GM21423 (cell line): ENCODE results near the gene EFCAB8.

ENCODE experiments used
- ATAC-seq: cut with Tn5 transposase; IDR thresholded peaks from one replicate; pipeline ENCODE4 v1.9.1; 2021; ENCODE audit warnings: mild to moderate bottlenecking, moderate library complexity; ENCODE audit not compliant: unreplicated experiment

The EFCAB8 gene, protein sequence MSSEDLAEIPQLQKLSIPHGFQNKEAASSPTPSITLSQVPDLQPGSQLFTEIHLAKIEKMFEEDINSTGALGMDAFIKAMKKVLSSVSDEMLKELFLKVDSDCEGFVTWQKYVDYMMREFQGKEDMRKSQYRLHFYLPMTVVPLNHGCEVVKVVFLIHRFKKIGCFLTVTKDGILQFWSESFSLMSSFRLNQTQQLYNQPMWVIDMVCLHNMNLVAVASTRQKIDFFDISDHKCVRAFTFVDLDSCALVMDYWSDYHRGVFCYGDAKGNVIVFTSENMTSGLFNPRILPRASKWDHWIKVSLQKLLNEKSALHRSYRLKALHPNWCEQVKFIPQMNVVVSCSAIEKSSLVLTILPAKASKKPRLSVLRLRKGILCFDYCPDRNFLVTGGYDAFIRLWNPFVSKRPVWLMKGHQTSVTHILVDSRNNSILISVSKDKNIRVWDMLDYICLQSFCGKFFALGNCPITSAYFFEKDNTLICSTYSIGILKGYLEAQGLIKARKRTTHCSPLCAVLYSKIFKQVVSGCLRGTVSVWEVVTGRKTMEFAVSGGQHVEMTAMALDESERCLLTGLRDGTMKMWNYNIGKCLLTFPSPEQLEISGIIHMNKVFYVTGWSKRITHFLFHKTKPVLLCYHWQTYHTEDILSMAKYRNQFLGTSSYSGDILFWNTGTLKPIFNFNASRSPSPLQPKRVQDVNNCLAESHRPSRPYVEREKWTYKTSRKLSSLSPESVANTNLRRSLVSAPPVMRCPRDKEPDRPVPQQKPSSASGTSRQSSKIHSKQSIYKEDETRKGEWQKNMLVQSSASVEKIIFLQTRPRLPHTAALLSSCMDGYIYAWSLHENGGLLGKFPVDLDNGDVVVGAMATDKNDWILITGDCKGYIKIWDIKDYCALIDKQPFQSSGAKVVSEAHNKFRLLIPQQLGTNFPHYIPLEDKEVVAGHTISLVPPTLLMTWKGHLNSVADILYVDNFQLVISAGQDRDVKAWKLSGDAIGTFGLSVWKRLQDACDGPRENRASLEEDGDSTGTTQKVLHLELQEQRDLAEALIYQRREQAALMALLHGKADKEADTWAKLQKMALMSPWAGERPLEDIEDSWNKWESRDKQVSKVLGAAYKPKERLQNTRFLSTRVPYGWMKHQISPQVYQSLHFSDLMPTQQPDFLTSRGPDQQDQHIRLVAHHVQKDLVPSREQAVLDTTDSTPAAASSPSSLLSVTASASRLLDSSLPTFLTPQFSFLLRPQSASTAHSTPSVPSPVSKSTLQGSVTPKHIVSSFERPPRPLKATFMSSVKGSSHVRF

DNA sequence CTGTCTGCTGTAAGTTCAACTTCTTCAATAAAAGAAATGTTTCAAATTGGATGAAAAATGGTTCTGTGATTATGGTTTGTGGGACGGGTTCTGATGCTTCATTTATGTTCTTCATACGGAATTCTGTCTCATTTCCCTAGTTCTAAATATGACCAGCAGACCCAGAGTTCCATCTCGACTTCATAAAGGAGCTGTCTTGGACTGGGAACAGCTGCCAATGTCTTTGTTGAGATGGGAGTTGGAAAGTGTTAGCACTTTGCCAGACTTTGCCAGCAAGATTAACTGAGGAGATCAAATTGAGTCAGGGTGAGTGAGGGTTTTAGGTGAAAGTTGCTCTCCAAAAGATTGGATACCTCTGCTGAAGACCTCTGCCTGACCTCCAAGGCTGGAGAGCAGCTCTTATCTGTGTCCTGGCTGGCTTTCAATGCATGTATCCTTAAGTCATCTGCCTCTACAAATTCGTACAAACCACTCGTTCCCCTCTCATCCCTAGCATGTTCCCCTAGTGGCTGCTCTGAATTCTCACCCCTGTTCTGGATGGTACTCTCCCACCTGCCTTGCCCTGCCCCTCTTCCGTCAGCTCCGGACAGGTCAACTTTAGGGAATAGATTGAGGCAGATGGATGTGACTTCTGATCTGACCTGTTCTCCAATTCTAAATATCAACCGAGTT is at the start of gene EFCAB8:
Gene EFCAB8, plus strand, starts transcription at position 223 of the 672 bp plus-strand sequence. CDS start 4,870 bp downstream, outside the sequence.
- no peak for ATAC-seq

DNA sequence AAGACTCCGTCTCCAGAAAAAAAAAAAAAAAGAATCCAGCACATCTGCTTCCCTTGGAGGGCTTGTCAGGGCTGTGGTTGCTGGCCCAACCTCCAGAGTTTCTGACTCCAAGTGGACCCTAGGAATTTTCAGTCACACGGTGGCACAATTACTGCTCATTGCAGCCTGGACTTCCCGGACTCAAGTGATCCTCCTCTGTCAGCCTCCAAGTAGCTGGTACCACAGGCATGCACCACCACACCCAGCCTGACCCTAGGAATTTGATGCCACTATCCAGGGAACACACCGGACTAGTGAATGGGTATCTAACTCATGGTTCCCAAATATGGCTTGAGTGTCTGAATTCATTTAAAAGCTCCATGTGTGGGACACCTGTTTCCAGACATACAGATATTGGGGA is 48.8 kb upstream of the EFCAB8 start:
- no peak for ATAC-seq

DNA sequence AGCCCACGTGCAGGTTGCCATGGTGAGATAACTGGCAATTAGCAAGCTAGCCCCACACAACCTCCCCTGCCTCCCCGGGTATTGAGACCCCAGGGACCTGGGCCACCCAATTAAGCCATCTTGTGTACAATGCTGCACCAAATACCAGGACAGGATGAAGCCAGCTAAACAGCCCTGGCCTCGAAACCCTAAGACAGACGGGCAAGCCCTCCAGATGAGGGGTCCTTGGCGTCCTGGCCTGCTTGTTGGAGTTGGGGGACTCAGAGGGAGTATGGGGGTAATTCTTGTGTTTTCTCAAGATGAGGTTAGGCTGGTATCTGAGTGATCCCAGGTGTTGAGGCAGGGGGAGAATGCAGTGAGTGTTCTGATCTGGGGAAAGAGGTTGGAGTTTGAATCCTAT is 47.8 kb upstream of the EFCAB8 start:
- no peak for ATAC-seq

DNA sequence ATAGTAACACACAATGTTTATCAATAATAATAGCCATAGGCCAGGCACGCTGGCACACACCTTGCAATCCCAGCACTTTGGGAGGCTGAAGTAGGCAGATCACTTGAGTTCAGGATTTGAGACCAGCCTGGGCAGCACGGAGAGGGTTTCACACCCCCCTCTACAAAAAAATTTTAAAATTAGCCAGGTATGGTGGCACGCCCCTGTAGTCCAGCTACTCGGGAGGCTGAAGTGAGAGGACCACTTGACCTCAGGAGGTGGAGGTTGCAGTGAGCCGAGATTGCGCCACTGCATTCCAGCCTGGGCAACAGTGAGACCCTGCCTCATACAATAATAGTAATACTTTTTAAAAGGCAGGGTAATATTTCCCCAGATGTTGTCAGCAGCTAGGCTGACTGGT is 46.8 kb upstream of the EFCAB8 start:
- no peak for ATAC-seq

DNA sequence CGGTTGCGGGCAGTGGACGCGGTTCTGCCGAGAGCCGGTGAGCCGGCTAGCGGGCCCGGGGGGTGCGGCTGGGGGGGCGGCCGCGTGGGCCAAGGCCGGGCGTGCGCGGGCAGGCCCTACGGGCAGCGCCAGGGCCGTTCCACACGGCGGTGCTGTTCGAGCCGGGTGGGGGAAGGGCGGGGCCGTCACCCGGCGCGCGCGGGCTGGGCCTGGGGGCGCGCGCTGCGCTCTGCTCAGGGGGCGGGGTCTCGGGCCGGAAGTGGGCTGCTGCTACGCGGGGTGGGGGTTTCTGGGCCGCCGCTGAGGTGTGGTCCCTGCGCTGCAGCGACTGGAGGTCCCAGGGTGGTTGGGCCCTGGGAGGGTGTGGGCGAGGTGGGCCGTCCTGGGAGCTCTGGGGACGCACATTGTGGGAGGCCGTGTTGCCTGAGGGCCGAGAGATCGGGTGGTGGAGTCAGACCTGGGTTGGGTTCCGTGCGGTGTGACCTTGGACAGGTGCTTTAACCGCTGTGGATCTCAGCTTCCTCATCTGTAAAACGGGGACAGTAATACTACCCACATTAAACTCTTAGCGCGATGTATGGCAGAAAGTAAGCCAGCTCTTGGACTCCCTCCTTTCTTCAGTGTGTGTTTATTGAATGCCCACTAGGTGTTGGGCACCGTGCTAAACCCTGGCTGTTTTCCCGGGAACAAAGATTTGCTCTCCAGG is 38.6 kb upstream of the EFCAB8 start:
- peak; percentile 67 for ATAC-seq

DNA sequence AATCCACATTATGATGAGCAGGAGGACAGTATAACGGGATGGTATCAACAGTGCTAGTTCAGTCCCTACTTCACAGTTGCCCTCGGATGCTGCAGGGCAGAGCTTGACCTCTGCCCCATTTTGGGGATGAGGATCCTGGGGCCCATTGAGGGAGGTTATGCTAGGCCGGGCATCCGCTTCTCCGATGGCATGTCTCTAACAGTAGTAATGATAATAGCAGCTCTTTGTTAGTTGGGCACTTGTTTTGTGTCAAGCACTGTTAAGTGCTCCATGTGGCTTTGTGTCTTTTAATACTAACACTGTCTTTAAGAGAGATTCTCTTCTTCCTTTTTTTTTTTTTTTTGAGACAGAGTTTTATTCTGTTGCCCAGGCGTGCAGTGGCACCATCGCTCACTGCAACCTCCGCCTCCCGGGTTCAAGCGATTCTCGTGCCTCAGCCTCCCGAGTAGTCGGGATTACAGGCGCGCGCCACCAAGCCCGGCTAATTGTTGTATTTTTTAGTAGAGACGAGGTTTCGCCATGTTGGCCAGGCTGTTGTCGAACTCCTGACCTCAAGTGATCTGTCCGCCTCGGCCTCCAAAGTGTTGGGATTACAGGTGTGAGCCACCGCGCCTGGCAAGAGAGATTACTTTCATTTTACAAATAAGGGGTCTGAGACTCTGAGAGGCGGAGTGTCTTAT is 37.9 kb upstream of the EFCAB8 start:
- ATAC-seq = no peak

DNA sequence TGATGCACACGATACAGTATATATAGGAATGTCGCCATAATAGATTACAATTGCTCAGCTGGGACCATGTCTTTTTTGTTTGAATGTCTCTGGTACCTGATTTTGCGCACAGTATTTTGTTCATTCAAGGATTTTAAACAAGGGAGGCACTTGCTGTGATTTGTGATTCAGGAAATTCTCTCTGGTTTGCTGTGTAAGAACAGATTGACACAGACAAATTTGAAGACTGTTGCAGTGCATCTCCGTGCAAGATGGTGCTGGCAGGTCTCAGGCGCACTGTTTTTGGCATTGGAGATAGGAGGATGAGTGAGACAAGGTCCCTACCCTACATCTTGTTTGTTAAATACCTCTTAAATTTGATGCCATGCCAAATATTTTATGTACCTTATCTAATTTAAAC is 36.5 kb upstream of the EFCAB8 start:
- no peak for ATAC-seq

DNA sequence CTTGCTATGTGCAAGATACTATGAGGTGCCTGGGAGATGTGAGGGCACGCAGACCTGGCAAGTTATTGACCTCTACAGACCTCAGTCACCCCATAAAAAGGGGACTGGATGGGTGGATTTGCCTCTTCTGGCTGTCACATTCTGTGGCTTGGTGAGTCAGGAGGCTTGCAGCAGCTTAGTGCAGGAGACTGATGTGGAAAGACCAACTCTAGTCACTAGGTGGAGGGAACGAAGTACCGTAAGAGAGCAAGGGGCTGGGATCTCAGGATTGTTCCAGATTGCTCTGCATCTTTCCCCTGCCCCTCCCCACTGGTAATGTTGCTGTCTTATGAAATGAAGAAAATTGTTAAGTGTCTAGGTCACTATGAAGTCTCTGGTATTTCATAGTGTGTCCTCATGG is 35.6 kb upstream of the EFCAB8 start:
- ATAC-seq = no peak

DNA sequence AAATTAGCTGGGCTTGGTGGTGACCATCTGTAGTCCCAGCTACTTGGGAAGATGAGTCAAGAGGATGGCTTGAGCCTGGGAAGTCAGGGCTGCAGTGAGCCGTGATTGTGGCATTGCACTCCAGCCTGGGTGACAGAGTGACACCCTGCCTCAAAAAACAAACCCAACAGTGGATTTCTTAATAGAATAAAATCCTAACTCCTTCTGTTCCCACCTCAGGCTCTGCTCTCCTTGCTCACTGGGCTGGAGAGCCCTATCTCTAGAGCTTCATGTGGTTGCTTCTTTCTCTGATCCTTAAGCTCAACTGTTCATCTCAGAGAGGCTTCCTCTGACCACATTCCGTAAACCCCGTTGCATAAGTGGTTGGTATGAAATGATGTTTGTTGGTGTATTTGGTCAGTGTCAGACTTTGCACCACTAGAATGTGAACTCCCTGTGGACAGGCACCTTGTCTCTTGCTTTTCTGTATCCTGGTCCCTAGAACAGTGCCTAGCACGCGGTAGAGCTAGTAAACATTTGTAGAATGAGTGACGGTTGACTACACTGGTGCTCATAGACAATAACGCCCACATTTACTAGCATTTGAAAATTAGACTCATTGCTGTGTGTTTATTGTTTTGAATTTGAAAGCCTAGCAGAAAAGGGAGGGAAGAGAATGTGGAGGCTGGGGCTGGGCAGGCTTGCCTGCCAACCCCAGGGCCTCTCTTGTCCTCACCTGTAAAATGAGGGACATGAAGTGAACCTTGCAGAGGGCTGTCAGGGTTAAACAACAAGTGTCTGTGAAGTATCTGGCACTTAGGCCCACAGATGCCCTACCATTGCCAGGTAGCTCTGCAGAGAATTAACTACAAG is 34.8 kb upstream of the EFCAB8 start:
- no peak for ATAC-seq

DNA sequence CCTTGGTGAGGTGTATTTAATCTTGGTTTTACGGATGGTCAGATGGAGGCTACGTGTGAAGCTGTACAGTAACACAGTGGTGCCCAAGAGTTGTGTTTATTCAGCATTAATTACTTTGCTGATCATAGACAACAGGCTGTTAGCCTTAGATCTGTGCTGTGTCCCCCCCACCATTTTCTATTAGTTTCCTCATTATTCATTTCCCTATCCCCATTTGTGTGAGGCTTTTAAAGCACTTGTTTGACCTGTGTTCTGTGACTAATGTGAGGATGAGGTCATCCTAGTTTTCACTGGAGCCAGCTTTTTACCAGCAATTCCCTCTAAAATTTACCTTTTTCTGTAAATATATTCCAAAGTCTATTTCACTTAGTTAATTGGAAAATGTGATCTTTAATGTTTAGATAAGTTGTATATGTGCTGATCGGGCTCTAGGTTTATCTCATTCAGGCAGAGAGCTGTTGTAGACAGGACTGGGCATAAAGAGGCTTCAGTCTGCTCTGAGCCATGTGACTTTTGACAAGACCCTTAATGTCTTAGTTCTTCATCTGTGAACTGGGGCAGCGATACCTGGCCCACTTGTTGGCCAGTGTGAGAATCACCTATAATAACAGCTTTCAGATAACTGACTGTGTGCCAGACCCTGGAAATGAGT is 30.6 kb upstream of the EFCAB8 start:
- no peak for ATAC-seq

DNA sequence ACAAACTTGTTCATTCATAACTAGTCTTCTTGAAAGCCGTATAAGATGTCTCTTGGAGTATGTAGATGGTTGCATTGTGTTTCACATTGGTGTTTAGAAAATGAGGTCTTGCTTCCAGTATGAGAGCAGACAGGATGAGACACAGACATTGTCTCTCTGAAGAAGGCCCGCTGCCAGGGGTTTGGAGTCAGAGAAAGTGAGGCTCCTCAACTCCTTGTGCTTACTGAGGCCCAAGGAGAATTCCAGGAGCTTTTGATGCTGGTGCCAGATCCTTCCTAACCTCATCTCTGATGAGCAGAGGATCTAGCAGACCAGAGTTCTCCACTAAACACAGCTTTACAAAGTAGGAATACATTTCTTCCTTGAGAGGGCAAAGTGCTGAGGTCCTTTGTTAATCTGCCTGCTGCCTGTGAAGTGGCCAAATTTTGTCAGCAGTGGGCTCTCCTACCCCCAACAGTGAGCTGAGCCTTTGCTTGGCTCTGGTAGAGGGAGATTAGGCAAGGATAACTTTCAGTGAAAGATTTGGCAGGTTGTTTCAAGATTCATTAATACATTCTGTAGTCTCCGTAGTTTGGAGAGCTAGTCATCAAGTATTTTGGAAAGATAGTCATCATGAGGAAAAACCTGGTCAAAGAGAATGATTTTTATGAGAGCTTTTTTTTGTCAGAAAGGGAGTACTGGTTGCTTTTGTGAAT is 29.3 kb upstream of the EFCAB8 start:
- no peak for ATAC-seq

DNA sequence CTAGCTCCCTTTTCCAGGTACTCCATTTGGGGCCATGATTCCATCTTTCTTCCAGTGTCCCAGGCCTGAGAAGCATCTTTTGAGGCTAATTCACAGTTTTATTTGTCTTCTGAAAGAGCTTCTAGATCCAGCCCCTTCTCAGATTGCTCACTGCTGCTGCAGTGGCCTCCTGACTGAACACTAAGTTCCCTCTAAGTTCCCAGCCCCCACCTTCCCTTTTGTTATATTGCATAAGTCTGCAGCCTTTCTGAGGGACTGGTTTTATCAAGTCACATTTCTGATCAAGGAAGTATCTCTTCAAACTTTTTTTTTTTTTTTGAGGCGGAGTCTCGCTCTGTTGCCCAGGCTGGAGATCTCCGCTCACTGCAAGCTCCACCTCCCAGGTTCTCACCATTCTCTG is 28.3 kb upstream of the EFCAB8 start:
- no peak for ATAC-seq

DNA sequence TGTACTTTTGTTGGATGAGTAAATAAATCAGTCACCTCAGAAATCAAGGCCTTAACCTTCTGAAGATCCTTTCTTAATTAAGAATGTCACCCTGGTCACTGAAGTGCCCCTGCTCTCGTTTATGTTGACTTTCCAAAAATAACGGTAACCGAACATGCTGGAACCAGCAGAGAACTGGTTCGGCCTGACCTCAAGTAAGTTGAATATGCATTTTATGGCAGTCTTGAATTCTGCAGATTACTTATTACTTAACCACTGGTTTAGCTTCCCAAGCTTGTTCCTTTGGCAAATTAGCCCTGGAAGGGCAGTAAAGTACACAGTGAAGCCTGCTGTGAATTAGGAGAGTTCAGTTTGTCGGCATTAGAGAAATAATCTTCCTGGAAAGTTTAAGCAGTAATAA is 26.7 kb upstream of the EFCAB8 start:
- no peak for ATAC-seq

DNA sequence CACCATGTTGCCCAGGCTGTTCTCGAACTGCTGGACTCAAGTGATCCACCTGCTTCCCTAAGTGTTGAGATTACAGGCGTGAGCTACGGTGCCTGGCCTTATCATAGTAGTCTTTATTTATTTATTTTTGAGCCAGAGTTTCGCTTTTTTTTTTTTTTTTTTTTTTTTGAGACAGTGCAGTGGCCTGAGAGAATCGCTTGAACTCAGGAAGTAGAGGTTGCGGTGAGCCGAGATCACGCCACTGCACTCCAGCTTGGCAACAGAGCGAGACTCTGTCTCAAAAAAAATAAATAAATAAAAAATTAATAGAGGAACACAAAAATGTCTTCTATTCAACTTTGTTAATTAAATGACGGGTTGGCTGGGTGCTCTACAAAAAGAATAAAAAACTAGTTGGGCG is 26.1 kb upstream of the EFCAB8 start:
- ATAC-seq = no peak

DNA sequence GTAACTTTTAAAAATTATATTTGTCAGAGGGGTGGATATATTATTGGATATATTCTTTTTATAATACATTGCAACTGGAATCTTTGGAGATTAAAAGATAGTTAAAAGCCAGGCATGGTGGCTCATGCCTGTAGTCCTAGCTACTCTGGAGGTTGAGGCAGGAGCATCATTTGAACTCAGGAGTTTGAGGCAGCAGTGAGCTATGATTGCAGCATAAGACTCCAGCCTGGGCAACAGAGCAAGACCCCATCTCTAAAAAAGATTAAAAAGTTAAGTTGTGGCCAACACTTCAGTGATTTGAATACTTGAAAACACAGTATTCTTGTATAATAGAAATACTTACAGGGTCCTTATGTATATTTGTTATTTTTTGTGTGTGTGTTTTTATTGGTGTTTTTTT is 23.8 kb upstream of the EFCAB8 start:
- no peak for ATAC-seq

DNA sequence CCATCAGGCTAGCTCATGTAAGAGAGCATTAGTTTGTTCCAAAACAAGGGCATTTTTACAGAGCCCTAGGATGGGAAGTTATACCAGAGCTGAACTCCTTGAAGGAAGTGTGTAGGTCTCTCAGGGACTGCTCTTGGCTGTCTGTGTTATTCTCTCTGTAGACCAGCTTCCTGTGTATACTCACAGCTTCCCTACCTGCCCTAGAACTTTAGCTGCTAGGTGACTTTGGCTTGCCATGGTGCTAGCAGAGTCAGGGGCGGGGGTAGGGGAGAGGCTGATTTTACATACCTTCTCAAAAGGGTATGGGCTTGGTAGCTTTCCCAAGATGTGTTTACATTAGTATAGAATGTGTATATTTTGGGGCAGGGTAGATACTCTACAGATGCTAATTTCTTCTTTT is 21.6 kb upstream of the EFCAB8 start:
- ATAC-seq = no peak

DNA sequence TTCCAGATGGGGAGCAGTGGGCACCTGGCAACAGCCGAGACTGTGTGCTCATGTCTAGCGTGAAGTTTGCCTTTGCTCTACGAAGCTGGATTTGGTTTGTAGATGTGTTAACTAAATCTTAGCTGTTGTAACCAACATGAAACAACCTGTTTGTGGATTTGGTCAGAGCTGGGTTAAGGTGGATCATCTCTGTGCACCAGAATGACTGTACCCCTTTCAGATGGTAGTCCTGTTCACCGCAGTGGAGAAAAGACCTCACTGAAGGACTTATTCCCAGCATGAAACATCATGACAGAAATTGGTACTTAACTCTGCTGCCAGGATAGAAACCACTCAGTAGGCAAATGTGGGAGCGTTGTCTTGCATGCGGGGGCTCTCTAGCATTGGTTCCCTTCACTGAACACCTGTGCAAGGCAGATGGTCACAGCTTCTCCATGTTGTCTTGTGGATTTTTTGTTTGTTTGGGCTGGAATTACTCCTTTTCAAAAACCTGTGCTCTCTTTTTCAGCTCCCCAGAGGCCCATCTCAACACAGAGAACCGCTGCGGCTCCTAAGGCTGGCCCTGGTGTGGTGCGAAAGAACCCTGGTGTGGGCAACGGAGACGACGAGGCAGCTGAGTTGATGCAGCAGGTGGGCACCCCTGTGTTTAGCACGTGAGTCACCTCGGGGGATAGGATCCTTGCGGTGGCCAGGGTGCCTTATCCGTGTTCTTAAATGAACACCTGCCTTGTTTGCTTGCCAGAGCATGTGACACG is 19.3 kb upstream of the EFCAB8 start:
- ATAC-seq = no peak
